ENCODE data around the gene IL11RA.

IL11RA gene

GRCh38 chr9:34620061-34620994 lies 31.7 kb upstream of the IL11RA start, which contains the start of gene DCTN3:
TSS of gene DCTN3 (minus strand) at chr9:34620495. CDS start at chr9:34620464, 31 bp downstream.
- Histone ChIP-seq H3K4me1 (ENCODE audit: control insufficient read depth, insufficient read depth, low read length) (peaks cover 9% of the 10 kb centered on the region), H3K4me3 (ENCODE audit: low read length) (peak within 1 kb of the TSS; percentile 93), H3K27me3 (replicated peaks; ENCODE audit: control insufficient read depth, insufficient read depth, low read length) (peaks cover 28% of the 10 kb centered on the region), H3K36me3 (ENCODE audit: control insufficient read depth, insufficient read depth, low read length, severe bottlenecking) (peaks cover 28% of the 10 kb centered on the region), H3K9ac (ENCODE audit: low read length) (peak within 1 kb of the TSS; percentile 91), H3K9me3 (ENCODE audit: control insufficient read depth, low read length) (no peaks in the 10 kb centered on the region)
- DNase-seq (ENCODE audit: low read depth), result peak; percentile 99

GRCh38 chr9:34623374-34624235 lies 28.4 kb upstream of the IL11RA start:
- Histone ChIP-seq H3K9me3 (ENCODE audit: control insufficient read depth, low read length) (no peaks in the 10 kb centered on the region), H3K9ac (ENCODE audit: low read length) (no peak overlapping the region), H3K4me1 (ENCODE audit: control insufficient read depth, insufficient read depth, low read length) (peaks cover 12% of the 10 kb centered on the region), H3K27me3 (replicated peaks; ENCODE audit: control insufficient read depth, insufficient read depth, low read length) (peaks cover 59% of the 10 kb centered on the region), H3K4me3 (ENCODE audit: low read length) (no peak overlapping the region), H3K36me3 (ENCODE audit: control insufficient read depth, insufficient read depth, low read length, severe bottlenecking) (no peaks in the 10 kb centered on the region)
- no peak for DNase-seq (ENCODE audit: low read depth)

DNA sequence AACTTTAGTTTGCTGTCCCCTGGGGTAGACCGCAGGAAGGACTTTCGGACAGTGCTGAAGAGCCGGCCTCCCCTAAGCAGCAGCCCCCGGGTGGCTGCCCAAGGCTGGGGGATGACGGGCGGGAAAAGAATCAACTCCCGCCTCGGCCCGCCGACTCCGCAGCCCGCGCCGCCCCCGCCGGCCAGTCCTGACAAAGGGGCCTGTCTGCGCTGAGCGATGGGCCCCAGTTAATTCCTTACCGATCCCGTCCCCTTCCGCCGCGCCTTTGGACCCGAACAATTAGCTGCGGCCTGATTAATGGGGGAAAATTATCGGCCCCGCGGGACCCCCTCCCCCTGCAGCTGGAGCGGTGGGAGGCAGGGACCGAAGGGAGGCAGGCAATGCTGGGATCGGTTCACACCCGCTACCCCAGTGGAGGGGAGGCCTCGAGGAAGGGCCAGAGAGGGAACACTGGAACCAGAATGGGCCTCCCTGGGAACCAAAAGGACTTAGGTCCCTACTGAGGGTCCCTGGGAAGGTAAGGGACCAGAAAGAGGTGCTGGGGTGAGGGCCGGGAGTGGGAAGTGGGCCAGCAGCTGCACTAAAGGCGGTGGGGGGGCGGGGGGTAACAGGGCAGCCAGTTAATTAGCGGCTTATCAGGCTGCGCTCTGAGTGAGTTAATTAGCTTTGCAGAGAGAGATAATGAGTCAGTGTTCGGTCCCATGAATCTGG lies 27.4 kb upstream of the IL11RA start:
- H3K9me3 ChIP-seq (ENCODE audit: control insufficient read depth, low read length), result no peaks in the 10 kb centered on the region

DNA sequence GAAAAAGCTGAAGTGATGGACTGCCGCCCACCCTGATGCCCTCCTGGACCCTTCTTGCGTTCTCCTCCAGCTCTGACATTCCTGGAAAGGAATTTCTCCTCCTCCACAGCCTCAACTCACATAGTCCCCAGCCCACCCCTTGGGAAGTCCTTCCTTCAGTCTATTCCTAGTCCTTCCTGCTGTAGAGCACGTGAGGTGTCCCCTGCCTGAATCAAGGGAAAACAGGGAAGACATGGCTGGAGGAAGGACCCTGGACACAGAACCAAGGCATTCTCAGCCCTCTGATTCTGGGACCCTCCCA lies 26.8 kb upstream of the IL11RA start:
- no peak overlapping the region for H3K9ac ChIP-seq (ENCODE audit: low read length)
- DNase-seq (ENCODE audit: low read depth), result no peak
- no peaks in the 10 kb centered on the region for H3K36me3 ChIP-seq (ENCODE audit: control insufficient read depth, insufficient read depth, low read length, severe bottlenecking)
- H3K4me3 ChIP-seq (ENCODE audit: low read length), result no peak overlapping the region
- peaks cover 71% of the 10 kb centered on the region for H3K27me3 ChIP-seq (replicated peaks; ENCODE audit: control insufficient read depth, insufficient read depth, low read length)
- peaks cover 8% of the 10 kb centered on the region for H3K4me1 ChIP-seq (ENCODE audit: control insufficient read depth, insufficient read depth, low read length)
- no peaks in the 10 kb centered on the region for H3K9me3 ChIP-seq (ENCODE audit: control insufficient read depth, low read length)

More for the DNA sequence above, 27.4 kb upstream of the IL11RA start:
- peaks cover 10% of the 10 kb centered on the region for H3K4me1 ChIP-seq (ENCODE audit: control insufficient read depth, insufficient read depth, low read length)
- no peaks in the 10 kb centered on the region for H3K36me3 ChIP-seq (ENCODE audit: control insufficient read depth, insufficient read depth, low read length, severe bottlenecking)
- H3K4me3 ChIP-seq (ENCODE audit: low read length), result no peak overlapping the region
- no peak for DNase-seq (ENCODE audit: low read depth)
- H3K27me3 ChIP-seq (replicated peaks; ENCODE audit: control insufficient read depth, insufficient read depth, low read length), result peaks cover 67% of the 10 kb centered on the region
- H3K9ac ChIP-seq (ENCODE audit: low read length), result no peak overlapping the region

- Histone ChIP-seq H3K36me3 (ENCODE audit: control insufficient read depth, insufficient read depth, low read length, severe bottlenecking) (no peaks in the 10 kb centered on the region), H3K27me3 (replicated peaks; ENCODE audit: control insufficient read depth, insufficient read depth, low read length) (peaks cover 70% of the 10 kb centered on the region), H3K4me3 (ENCODE audit: low read length) (peak overlapping the region; percentile 70), H3K9ac (ENCODE audit: low read length) (no peak overlapping the region), H3K4me1 (ENCODE audit: control insufficient read depth, insufficient read depth, low read length) (peaks cover 8% of the 10 kb centered on the region), H3K9me3 (ENCODE audit: control insufficient read depth, low read length) (no peaks in the 10 kb centered on the region)
- no peak for DNase-seq (ENCODE audit: low read depth)
Observed at GRCh38 chr9:34627716-34628655, 24.0 kb upstream of the IL11RA start.

DNA sequence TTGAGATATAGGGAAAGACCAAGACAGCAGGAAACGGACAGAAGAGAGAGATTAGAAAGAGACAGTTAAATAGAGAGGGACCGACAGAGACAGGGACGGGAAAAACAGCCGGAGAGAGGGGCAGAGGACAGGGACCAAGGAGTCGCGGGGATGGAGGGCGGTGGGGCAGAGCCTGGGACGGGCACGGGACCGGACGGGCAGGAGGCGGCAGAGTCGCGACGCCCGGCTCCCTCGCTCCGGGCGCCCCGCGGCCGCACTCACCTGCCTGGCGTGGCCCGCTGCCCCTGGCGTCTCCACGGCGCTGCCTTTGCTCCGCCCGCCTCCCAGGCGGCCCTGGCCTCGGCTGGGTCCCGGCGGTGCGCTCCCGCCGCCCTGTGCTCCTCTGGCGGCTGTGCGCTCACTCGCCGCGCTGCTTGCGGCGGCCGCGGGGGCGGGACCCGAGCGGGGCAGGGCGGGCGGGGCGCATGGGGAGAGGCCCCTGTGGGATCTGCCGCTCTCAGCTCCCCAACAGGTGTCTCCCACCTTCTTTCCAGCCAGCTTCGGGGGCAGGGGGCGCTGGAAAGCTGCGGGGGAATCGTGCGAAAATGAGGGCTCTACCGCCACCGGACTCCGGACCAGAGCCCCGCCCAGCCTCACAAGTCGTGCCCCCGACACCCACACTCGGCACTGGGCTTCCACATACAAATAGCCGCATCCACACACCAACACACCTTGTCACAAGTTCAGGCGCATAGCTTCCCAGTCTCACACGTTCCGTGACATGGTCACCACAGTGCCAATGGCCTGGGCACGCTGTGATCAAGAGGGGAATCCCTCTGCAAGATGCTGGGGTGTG lies 23.1 kb upstream of the IL11RA start, which contains the start of gene ARID3C:
TSS of gene ARID3C (minus strand) at position 411 of the 835 bp plus-strand sequence. CDS start 1,052 bp downstream, outside the sequence.
- Histone ChIP-seq H3K9me3 (ENCODE audit: control insufficient read depth, low read length) (no peaks in the 10 kb centered on the region), H3K27me3 (replicated peaks; ENCODE audit: control insufficient read depth, insufficient read depth, low read length) (peaks cover 63% of the 10 kb centered on the region), H3K4me1 (ENCODE audit: control insufficient read depth, insufficient read depth, low read length) (peaks cover 15% of the 10 kb centered on the region), H3K4me3 (ENCODE audit: low read length) (peak within 1 kb of the TSS; percentile 70), H3K9ac (ENCODE audit: low read length) (no peak within 1 kb of the TSS), H3K36me3 (ENCODE audit: control insufficient read depth, insufficient read depth, low read length, severe bottlenecking) (no peaks in the 10 kb centered on the region)
- peak; percentile 68 for DNase-seq (ENCODE audit: low read depth)

- Histone ChIP-seq H3K27me3 (replicated peaks; ENCODE audit: control insufficient read depth, insufficient read depth, low read length) (peaks cover 57% of the 10 kb centered on the region), H3K4me3 (ENCODE audit: low read length) (peak overlapping the region; percentile 70)
- no peak for DNase-seq (ENCODE audit: low read depth)
Observed at GRCh38 chr9:34629491-34629808, 22.5 kb upstream of the IL11RA start.

GRCh38 chr9:34630402-34631154 lies 21.4 kb upstream of the IL11RA start:
- Histone ChIP-seq H3K9ac (ENCODE audit: low read length) (no peak overlapping the region), H3K36me3 (ENCODE audit: control insufficient read depth, insufficient read depth, low read length, severe bottlenecking) (peaks cover 10% of the 10 kb centered on the region), H3K4me3 (ENCODE audit: low read length) (no peak overlapping the region), H3K9me3 (ENCODE audit: control insufficient read depth, low read length) (no peaks in the 10 kb centered on the region), H3K4me1 (ENCODE audit: control insufficient read depth, insufficient read depth, low read length) (peaks cover 19% of the 10 kb centered on the region), H3K27me3 (replicated peaks; ENCODE audit: control insufficient read depth, insufficient read depth, low read length) (peaks cover 47% of the 10 kb centered on the region)
- no peak for DNase-seq (ENCODE audit: low read depth)

More at GRCh38 chr9:34629491-34629808, 22.5 kb upstream of the IL11RA start:
- peaks cover 15% of the 10 kb centered on the region for H3K4me1 ChIP-seq (ENCODE audit: control insufficient read depth, insufficient read depth, low read length)
- H3K9ac ChIP-seq (ENCODE audit: low read length), result no peak overlapping the region
- no peaks in the 10 kb centered on the region for H3K36me3 ChIP-seq (ENCODE audit: control insufficient read depth, insufficient read depth, low read length, severe bottlenecking)
- H3K9me3 ChIP-seq (ENCODE audit: control insufficient read depth, low read length), result no peaks in the 10 kb centered on the region

GRCh38 chr9:34633166-34633565 lies 18.8 kb upstream of the IL11RA start:
- H3K4me1 ChIP-seq (ENCODE audit: control insufficient read depth, insufficient read depth, low read length), result peaks cover 38% of the 10 kb centered on the region
- no peak overlapping the region for H3K4me3 ChIP-seq (ENCODE audit: low read length)
- H3K9ac ChIP-seq (ENCODE audit: low read length), result peak overlapping the region; percentile 33
- no peaks in the 10 kb centered on the region for H3K9me3 ChIP-seq (ENCODE audit: control insufficient read depth, low read length)
- peaks cover 23% of the 10 kb centered on the region for H3K27me3 ChIP-seq (replicated peaks; ENCODE audit: control insufficient read depth, insufficient read depth, low read length)
- peaks cover 10% of the 10 kb centered on the region for H3K36me3 ChIP-seq (ENCODE audit: control insufficient read depth, insufficient read depth, low read length, severe bottlenecking)
- no peak for DNase-seq (ENCODE audit: low read depth)
